Right lobe of liver (tissue), 6 donors: ENCODE data around the gene SLC25A12. TPM values are rescaled to one million over a fixed set of nuclear protein-coding genes. Genes with fewer than 3 reads are reported as not detected.

ENCODE experiments used
- ATAC-seq, 4 donors: fragments of 200-7000 bp; cut with Tn5 transposase; one replicate each; pipeline ENCODE4 v1.9.1; 2020; ENCODE audit warnings: mild to moderate bottlenecking in 4 of 4, moderate library complexity in 4 of 4
- DNase-seq, 3 donors: peaks; one replicate each; pipeline ENCODE4 v3.0.0-alpha.2; 2020
- H3K27ac ChIP-seq, 3 donors: fragments of 200-600 bp; one replicate each; pipeline ENCODE4 v1.8.0; 2022
- H3K27me3 ChIP-seq, 2 donors: fragments of 200-600 bp; one replicate each; pipeline ENCODE4 v1.8.0; 2022
- H3K36me3 ChIP-seq, 4 donors: fragments of 200-600 bp; sonication (generic) in 1 of 4; one replicate each; pipeline versions ENCODE4 v1.5.1 to v1.8.0; 2017 to 2022; ENCODE audit warnings: control low read depth in 1 of 4
- H3K4me1 ChIP-seq, 4 donors: fragments of 200-600 bp; sonication (generic) in 1 of 4; one replicate each; pipeline versions ENCODE4 v1.5.1 to v1.8.0; 2017 to 2022; ENCODE audit warnings: control low read depth in 1 of 4
- H3K4me3 ChIP-seq, 3 donors: fragments of 200-600 bp; one replicate each; pipeline ENCODE4 v1.8.0; 2022
- H3K9me3 ChIP-seq, 4 donors: fragments of 200-600 bp; sonication (generic) in 1 of 4; one replicate each; pipeline versions ENCODE4 v1.5.1 to v1.8.0; 2017 to 2022; ENCODE audit warnings: control low read depth in 1 of 4
- CTCF ChIP-seq, 4 donors: fragments of 200-600 bp in 3 of 4; fragments of 450-650 bp in 1 of 4; IDR thresholded peaks; one replicate each; pipeline versions ENCODE4 v1.5.1 to v1.8.0; 2016 to 2022; ENCODE audit warnings: antibody characterized with exemption in 4 of 4, mild to moderate bottlenecking in 2 of 4
- POLR2A ChIP-seq: fragments of 450-650 bp; IDR thresholded peaks from one replicate; pipeline ENCODE4 v1.6.1; 2017; ENCODE audit warnings: antibody characterized with exemption, mild to moderate bottlenecking
- WGBS: methylation state at CpG from one replicate; pipeline ENCODE4 v1.1.6; 2018; ENCODE audit warnings: low coverage, low lambda C conversion rate; ENCODE audit not compliant: insufficient coverage; ENCODE audit errors: missing lambda C conversion rate; 5-methylcytosine and 5-hydroxymethylcytosine counted together
- intact Hi-C, 2 donors: fragments of 100-400 bp; cut with DNase I; formaldehyde crosslinking; loops; one replicate each; pipeline versions ENCODE4 v1.11.2 to v1.14.1; 2022
- total RNA-seq, 6 experiments: library from RNA; depleted of rRNA in 2 of 6; stranded (reverse); fragments of >200 nt in 2 of 6; fragmentation: NEBNext Ultra II Directional in 3 of 6; extraction: Animal tissue kit (Norgen Biotek cat#: 25700) in 3 of 6; gene quantifications; one replicate each; pipeline versions ENCODE4 v1.1.0 to v1.2.4, GENCODE V29; 2016 to 2023
- donor health status: DM: no; HTN: yes; CAD: no.
- donor health status: DM: no; HTN: no; CAD: no.
- donor health status: DM: no; HTN: no; CAD: no.
- donor health status: DM: no; HTN: yes; CAD: no.
- donor health status: DM: no; HTN: yes; CAD: no.

The SLC25A12 gene
- total RNA-seq, 6 experiments from 2014 or later: 0.74 to 1.6 (median 1.1) TPM

- intact Hi-C loops: no loop called here
- H3K36me3 ChIP-seq: no peaks in the 10 kb centered on the region
- DNase-seq (no peak), ATAC-seq (peak; percentile 55 to 67 (median 58))
- H3K9me3 ChIP-seq: no peaks in the 10 kb centered on the region
- peaks cover 0 to 8% (median 0%) of the 10 kb centered on the region in 4 donors for H3K4me1 ChIP-seq
- no peak for TF ChIP-seq CTCF (IDR thresholded peaks at IDR 0.05)
- TF ChIP-seq POLR2A: no peak
- 18% methylated on average over 6 of the region's 7 CpGs for WGBS
- H3K27me3 ChIP-seq: peaks cover 0 to 3% of the 10 kb centered on the region in 2 donors
- no peak overlapping the region for H3K27ac ChIP-seq
- H3K4me3 ChIP-seq: peak overlapping the region; percentile 52 to 60 (median 57)
These were observed 734 bp downstream of the SLC25A12 start for GRCh38 chr2:171893196-171893823.

DNA sequence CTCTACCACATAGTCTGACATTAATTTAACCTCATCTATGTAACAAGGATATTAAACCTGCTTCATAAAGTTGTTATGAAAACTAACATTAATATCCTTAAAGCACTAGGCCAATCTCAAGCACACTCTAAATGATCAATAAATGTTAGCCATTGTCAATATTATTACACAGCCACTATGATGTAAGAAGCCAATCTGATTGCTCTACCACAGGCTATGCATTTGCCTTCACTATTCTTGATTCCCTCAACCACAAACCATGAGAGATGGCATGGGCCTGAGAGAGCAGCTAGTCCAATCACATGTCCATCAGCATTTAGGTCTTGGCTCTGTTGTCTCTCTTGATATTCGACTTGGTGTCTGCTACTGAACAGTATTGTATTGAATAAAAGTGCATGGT lies 4.2 kb downstream of the SLC25A12 start:
- no peak overlapping the region for H3K27ac ChIP-seq
- peaks cover 0 to 10% of the 10 kb centered on the region in 2 donors for H3K27me3 ChIP-seq
- H3K9me3 ChIP-seq: no peaks in the 10 kb centered on the region
- no peak for DNase-seq
- H3K4me1 ChIP-seq: peaks cover 0 to 8% (median 0%) of the 10 kb centered on the region in 4 donors
- TF ChIP-seq CTCF (IDR thresholded peaks at IDR 0.05): no peak
- TF ChIP-seq POLR2A: no peak
- no peaks in the 10 kb centered on the region for H3K36me3 ChIP-seq
- 46% methylated on average over 1 of the region's 1 CpG for WGBS
- H3K4me3 ChIP-seq: no peak overlapping the region
- intact Hi-C loops: no loop called here
- no peak for ATAC-seq

GRCh38 chr2:171889333-171889732 lies 4.7 kb downstream of the SLC25A12 start:
- Histone ChIP-seq H3K27me3 (peaks cover 0 to 10% of the 10 kb centered on the region in 2 donors), H3K36me3 (no peaks in the 10 kb centered on the region), H3K27ac (no peak overlapping the region), H3K4me1 (peaks cover 0 to 8% (median 0%) of the 10 kb centered on the region in 4 donors), H3K9me3 (no peaks in the 10 kb centered on the region), H3K4me3 (no peak overlapping the region)
- WGBS: 100% methylated on average over 2 of the region's 2 CpGs
- ATAC-seq (no peak), DNase-seq (no peak)
- TF ChIP-seq CTCF (IDR thresholded peaks at IDR 0.05): no peak
- TF ChIP-seq POLR2A: no peak
- intact Hi-C loops: no loop called here

DNA sequence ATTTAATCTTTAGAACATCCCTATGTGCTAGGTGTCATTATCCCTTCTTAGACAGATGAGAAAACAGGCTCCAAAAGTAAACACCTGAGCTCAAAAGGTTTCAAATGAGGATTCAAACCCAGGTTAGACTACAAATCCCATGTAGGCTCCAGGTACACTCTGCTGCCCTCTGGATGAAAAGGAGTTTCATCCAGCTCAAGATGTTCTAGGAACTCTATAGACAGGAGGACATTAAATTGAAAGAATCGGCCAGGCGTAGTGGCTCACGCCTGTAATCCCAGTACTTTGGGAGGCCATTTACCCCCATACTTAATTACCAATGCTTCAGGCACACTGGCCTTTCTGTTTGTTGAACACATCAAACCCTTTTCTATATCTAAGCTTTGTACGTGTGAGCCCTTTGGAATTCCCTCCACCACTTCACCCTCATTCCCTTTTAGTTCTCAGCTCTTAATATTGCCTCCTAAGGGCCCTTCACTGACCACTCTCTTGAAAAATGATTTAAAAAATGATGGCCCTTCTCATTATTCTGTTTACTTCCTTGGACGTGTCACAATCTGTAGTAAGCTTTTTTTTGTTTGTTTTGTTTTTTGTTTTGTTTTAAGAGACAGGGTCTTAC lies 10.7 kb downstream of the SLC25A12 start:
- intact Hi-C loops: no loop called here
- H3K4me1 ChIP-seq: no peaks in the 10 kb centered on the region
- H3K27ac ChIP-seq: no peak overlapping the region
- no peaks in the 10 kb centered on the region for H3K36me3 ChIP-seq
- DNase-seq (no peak), ATAC-seq (no peak)
- 60% methylated on average over 5 of the region's 5 CpGs for WGBS
- peaks cover 0 to 10% of the 10 kb centered on the region in 2 donors for H3K27me3 ChIP-seq
- no peak overlapping the region for H3K4me3 ChIP-seq
- H3K9me3 ChIP-seq: no peaks in the 10 kb centered on the region
- TF ChIP-seq POLR2A (no peak), CTCF (IDR thresholded peaks at IDR 0.05) (peak in 1 of 4 donors; percentile 16)
